GM10248 (cell line): Measurements from ENCODE around the gene RASGRP4.
A peak's percentile ranks its signal among the peaks of the same experiment; 100 is the strongest.

Experiments
- CTCF ChIA-PET: fragments of 300-600 bp; sonication (Branson Sonifier 250); formaldehyde crosslinking; extraction: SDS; loops from one replicate; lab custom pipeline; 2021; ENCODE audit warnings: antibody characterized with exemption; lab: Yijun Ruan, JAX
- POLR2A ChIA-PET: fragments of 350-650 bp; sonication (Branson Sonifier 250); formaldehyde crosslinking; extraction: SDS; loops from one replicate; lab custom pipeline; 2020; ENCODE audit warnings: antibody characterized with exemption; lab: Yijun Ruan, JAX
- DNase-seq: peaks from one replicate; pipeline ENCODE4 v3.0.0; 2012; ENCODE audit errors: extremely low spot score
- CTCF ChIP-seq: IDR thresholded peaks from 2 replicates; pipeline ENCODE4 v1.5.1; 2012; ENCODE audit warnings: mild to moderate bottlenecking, low read depth; ENCODE audit errors: extremely low read depth, missing control alignments, control extremely low read depth

RASGRP4 gene

GRCh38 chr19:38375748-38376147 lies 50.3 kb downstream of the RASGRP4 start:
- no peak for TF ChIP-seq CTCF
- CTCF ChIA-PET, result interaction anchor here (0.6 to 2.0 kb wide), 6 partner anchors 9 to 478 kb away, joined by 3 to 4 read pairs (median 4); partner anchors contain the start of gene CATSPERG
- DNase-seq, result no peak
- POLR2A ChIA-PET, result interaction anchor here (0.7 to 3.2 kb wide), 3 partner anchors 10 to 782 kb away, joined by 4 to 40 read pairs (median 9); partner anchors contain the start of genes GGN and SPRED3

DNA sequence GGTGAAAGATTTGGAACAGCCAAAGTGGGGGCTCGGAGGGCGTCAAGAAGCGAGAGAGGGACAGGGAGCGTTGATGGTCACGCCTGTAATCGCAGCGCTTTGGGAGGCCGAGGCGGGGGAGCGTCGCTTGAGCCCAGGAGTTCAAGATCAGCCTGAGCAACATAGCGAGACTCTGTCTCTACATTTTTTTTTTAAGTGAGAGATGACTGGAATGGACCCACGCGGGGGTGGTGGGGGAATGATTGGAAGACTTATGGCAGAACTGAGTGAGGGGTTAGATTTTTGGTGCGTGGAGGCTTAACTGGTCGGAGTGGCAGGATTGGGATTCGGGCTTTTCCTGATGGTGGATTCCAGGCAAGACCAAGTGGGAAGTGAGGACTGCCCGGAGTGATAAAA lies 50.9 kb downstream of the RASGRP4 start:
- no peak for DNase-seq
- ChIA-PET POLR2A (interaction anchor here (1.0 to 3.2 kb wide), 4 partner anchors 11 to 28 kb away, joined by 5 to 40 read pairs (median 10); partner anchors contain the start of genes FAM98C, GGN and SPRED3), CTCF (interaction anchor here (0.6 to 1.5 kb wide), 7 partner anchors 9 to 155 kb away, joined by 3 to 12 read pairs (median 3); partner anchors contain the start of gene FAM98C)
- TF ChIP-seq CTCF, result no peak

DNA sequence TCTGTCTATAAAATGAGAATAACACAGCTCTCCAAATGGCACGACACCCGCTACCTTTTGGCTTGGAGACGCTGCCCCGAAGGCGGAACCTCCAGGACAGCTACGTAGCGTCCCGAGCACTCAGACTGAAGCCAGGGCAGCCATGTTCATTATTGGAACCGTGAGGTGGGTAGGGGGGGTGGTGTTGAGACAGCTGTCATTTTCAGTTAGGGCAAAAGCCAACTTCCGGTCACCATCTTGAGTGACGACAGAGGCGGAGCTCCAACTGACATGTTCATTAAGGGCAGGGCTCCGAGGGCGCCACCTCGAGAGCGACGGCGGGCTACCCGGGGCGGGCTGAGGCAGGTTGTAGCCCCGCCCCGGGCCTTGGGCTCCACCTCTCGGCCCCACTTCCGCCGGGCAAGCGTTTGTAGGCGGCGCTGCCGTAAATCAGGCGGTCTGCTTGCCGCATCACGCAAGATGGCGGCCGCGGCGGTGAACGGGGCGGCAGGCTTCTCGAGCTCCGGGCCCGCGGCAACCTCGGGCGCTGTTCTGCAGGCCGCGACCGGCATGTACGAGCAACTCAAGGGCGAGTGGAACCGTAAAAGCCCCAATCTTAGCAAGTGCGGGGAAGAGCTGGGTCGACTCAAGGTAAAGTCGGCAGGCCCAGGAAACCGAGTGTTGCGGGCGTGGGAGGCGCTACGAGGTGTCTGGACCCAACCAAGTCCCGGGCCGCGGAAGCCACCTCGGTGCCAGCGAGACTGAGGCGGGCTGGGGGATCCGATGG lies 51.5 kb downstream of the RASGRP4 start, which contains the start of gene PSMD8:
TSS of gene PSMD8 (plus strand) at position 240 of the 766 bp plus-strand sequence. CDS start at position 271, 31 bp downstream.
- POLR2A ChIA-PET, result interaction anchor here (0.6 to 3.2 kb wide), 10 partner anchors 11 to 445 kb away, joined by 3 to 40 read pairs (median 6); partner anchors contain the start of genes CATSPERG, FAM98C, GGN and SPRED3
- peak; percentile 34 for TF ChIP-seq CTCF

DNA sequence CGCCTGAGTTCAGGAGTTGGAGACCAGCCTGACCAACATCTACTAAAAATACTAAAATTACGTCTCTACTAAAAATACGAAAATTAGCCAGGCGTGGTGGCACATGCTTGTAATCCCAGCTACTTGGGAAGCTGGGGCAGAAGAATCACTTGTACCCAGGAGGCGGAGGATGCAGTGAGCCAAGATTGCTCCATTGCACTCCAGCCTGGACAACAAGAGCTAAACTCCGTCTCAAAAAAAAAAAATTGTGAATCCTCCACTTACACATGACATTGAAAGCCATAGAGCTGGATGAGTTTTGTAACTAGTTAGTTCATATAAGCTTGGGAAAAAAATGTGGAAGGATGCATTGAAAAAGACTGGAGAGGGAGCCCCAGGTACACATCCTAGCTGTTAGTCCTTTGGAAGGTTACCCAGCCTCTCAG lies 52.1 kb downstream of the RASGRP4 start:
- no peak for DNase-seq
- CTCF ChIA-PET, result interaction anchor here (0.6 to 2.3 kb wide), 17 partner anchors 8 to 475 kb away, joined by 3 to 26 read pairs (median 5); partner anchors contain the start of genes CATSPERG, FAM98C and GGN
- POLR2A ChIA-PET, result interaction anchor here (0.6 to 3.2 kb wide), 9 partner anchors 11 to 446 kb away, joined by 4 to 40 read pairs (median 7); partner anchors contain the start of genes CATSPERG, FAM98C, GGN and SPRED3
- TF ChIP-seq CTCF, result no peak

More for the DNA sequence above, 51.5 kb downstream of the RASGRP4 start, which contains the start of gene PSMD8:
- peak; percentile 99 for DNase-seq
- CTCF ChIA-PET, result interaction anchor here (0.6 to 2.3 kb wide), 16 partner anchors 9 to 473 kb away, joined by 3 to 26 read pairs (median 6); partner anchors contain the start of genes CATSPERG, FAM98C and GGN

DNA sequence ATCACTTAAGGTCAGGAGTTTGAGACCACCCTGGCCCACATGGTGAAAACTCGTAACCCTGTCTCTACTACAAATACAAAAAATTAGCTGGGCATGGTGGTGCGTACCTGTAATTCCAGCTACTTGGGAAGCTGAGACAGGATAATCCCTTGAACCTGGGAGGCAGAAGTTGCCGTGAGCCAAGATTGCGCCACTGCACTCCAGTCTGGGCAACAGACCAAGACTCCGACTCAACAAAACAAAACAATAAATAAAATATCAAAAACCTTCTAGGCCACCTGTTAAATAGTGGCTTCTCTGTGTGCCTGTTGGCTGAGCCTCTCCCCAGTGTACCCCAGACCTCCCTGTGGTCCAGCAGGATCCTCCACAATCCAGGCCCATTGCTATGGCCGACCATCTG lies 54.9 kb downstream of the RASGRP4 start:
- ChIA-PET POLR2A (no interaction called here), CTCF (interaction anchor here (1.2 kb wide), 1 partner anchor 32 kb away, joined by 3 read pairs; the partner anchor contains the start of gene FAM98C)
- TF ChIP-seq CTCF, result no peak
- DNase-seq, result no peak

DNA sequence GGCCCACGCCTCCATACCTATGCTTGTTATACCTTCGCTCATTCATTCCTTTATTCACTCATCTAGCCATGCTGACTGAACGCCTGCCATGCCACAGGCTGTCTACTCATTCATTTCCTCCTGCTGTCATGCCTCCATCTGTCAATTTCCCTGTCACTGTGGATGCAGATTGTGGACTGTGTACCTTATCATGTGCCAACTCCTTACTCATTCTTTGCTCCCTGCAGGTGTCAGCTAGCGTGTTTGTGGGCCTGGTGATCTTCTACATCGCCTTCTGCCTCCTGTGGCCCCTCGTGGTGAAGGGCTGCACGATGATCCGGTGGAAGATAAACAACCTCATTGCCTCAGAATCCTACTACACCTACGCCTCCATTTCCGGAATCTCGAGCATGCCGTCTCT lies 55.7 kb downstream of the RASGRP4 start:
- DNase-seq, result no peak
- no peak for TF ChIP-seq CTCF
- POLR2A ChIA-PET, result no interaction called here
- CTCF ChIA-PET, result interaction anchor here (1.2 kb wide), 1 partner anchor 32 kb away, joined by 3 read pairs; the partner anchor contains the start of gene FAM98C
